ENCODE data around the gene RPSA. TPM values are rescaled to one million over a fixed set of nuclear protein-coding genes. Genes with fewer than 3 reads are reported as not detected.

The RPSA gene
- total and polyA plus RNA-seq, 9 of the 15 experiments (the other 6 are each of a cell fraction or from before 2014, with no cell fraction given) = 2,290 to 4,272 (median 2,730) TPM

- TF ChIP-seq YY1 (IDR thresholded peaks at IDR 0.05; ENCODE audit: borderline replicate concordance in 1 of 3, control insufficient read depth in 1 of 3, extremely low read depth in 1 of 3, insufficient read depth in 3 of 3, insufficient read length in 1 of 3, insufficient replicate concordance in 2 of 3, low read depth in 1 of 3, low read length in 2 of 3) (peak; percentile 46 to 94 (median 85)), DNMT1 (IDR thresholded peaks at IDR 0.05) (0 out of 2 replicates have a peak, but pooled peaks have one; percentile 18), JUND (IDR thresholded peaks at IDR 0.05; ENCODE audit: borderline replicate concordance, low read depth, low read length) (peak; percentile 66), JUND (tag; IDR thresholded peaks at IDR 0.05; ENCODE audit: borderline replicate concordance, low read depth, low read length) (no peak; the same call in 2 of the 3 replicates), SMAD3 (CRISPR knock-in tag; conservative IDR thresholded peaks at IDR 0.05) (peak; percentile 60; the same call in 1 of the 2 replicates), HNRNPH1 (optimal IDR thresholded peaks at IDR 0.05; ENCODE audit: low read depth, low read length) (no peak), TCF15 (CRISPR knock-in tag; IDR thresholded peaks at IDR 0.05) (no peak), CHD4 (IDR thresholded peaks at IDR 0.05; ENCODE audit: insufficient read depth, insufficient replicate concordance, low read depth, low read length, poor library complexity, severe bottlenecking) (no peak), YBX1 (IDR thresholded peaks at IDR 0.05) (no peak), MCM7 (IDR thresholded peaks at IDR 0.05) (no peak), ZKSCAN3 (CRISPR knock-in tag; IDR thresholded peaks at IDR 0.05) (no peak), MTA2 (IDR thresholded peaks at IDR 0.05; ENCODE audit: low read depth) (no peak), POLR2G (IDR thresholded peaks at IDR 0.05; ENCODE audit: low read depth, low read length) (peak; percentile 99), CREM (IDR thresholded peaks at IDR 0.05; ENCODE audit: low read depth) (peak; percentile 96), SMAD4 (CRISPR knock-in tag; conservative IDR thresholded peaks at IDR 0.05) (peak; percentile 84)
- TF ChIP-seq, protein P1, sequence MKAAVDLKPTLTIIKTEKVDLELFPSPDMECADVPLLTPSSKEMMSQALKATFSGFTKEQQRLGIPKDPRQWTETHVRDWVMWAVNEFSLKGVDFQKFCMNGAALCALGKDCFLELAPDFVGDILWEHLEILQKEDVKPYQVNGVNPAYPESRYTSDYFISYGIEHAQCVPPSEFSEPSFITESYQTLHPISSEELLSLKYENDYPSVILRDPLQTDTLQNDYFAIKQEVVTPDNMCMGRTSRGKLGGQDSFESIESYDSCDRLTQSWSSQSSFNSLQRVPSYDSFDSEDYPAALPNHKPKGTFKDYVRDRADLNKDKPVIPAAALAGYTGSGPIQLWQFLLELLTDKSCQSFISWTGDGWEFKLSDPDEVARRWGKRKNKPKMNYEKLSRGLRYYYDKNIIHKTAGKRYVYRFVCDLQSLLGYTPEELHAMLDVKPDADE (conservative IDR thresholded peaks at IDR 0.05; ENCODE audit: control insufficient read depth, low read depth, low read length) = peak; percentile 82
- TF ChIP-seq, protein P2, sequence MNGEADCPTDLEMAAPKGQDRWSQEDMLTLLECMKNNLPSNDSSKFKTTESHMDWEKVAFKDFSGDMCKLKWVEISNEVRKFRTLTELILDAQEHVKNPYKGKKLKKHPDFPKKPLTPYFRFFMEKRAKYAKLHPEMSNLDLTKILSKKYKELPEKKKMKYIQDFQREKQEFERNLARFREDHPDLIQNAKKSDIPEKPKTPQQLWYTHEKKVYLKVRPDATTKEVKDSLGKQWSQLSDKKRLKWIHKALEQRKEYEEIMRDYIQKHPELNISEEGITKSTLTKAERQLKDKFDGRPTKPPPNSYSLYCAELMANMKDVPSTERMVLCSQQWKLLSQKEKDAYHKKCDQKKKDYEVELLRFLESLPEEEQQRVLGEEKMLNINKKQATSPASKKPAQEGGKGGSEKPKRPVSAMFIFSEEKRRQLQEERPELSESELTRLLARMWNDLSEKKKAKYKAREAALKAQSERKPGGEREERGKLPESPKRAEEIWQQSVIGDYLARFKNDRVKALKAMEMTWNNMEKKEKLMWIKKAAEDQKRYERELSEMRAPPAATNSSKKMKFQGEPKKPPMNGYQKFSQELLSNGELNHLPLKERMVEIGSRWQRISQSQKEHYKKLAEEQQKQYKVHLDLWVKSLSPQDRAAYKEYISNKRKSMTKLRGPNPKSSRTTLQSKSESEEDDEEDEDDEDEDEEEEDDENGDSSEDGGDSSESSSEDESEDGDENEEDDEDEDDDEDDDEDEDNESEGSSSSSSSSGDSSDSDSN (IDR thresholded peaks at IDR 0.05; ENCODE audit: borderline replicate concordance in 1 of 2, low read depth in 2 of 2, low read length in 2 of 2) = no peak
- TF ChIP-seq, protein P3, sequence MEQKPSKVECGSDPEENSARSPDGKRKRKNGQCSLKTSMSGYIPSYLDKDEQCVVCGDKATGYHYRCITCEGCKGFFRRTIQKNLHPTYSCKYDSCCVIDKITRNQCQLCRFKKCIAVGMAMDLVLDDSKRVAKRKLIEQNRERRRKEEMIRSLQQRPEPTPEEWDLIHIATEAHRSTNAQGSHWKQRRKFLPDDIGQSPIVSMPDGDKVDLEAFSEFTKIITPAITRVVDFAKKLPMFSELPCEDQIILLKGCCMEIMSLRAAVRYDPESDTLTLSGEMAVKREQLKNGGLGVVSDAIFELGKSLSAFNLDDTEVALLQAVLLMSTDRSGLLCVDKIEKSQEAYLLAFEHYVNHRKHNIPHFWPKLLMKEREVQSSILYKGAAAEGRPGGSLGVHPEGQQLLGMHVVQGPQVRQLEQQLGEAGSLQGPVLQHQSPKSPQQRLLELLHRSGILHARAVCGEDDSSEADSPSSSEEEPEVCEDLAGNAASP (IDR thresholded peaks at IDR 0.05) = no peak
- TF ChIP-seq, protein P4, sequence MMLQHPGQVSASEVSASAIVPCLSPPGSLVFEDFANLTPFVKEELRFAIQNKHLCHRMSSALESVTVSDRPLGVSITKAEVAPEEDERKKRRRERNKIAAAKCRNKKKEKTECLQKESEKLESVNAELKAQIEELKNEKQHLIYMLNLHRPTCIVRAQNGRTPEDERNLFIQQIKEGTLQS (IDR thresholded peaks at IDR 0.05) = no peak
- TF ChIP-seq, protein P4 (CRISPR knock-in tag; conservative IDR thresholded peaks at IDR 0.05) = peak; percentile 89
These were observed at the start of gene RPSA (continued) for GRCh38 chr3:39406368-39407258.
